Measurements from ENCODE around the gene RTN1. TPM values are rescaled to one million over a fixed set of nuclear protein-coding genes. Genes with fewer than 3 reads are reported as not detected.

Gene RTN1
- total RNA-seq, 2 donors from 2014 or later = 12.5 to 13.1 TPM

GRCh38 chr14:59863806-59864525 is 6.6 kb downstream of the RTN1 start:
- intact Hi-C loops (cut with DNase I) = no loop called here

GRCh38 chr14:59857328-59857727 is 13.2 kb downstream of the RTN1 start:
- no peak for DNase-seq (ENCODE audit: low spot score)
- intact Hi-C loops (cut with DNase I) = no loop called here

More at GRCh38 chr14:59863806-59864525, 6.6 kb downstream of the RTN1 start:
- no peak for DNase-seq (ENCODE audit: low spot score)

GRCh38 chr14:59852350-59852749 is 18.2 kb downstream of the RTN1 start:
- intact Hi-C loops (cut with DNase I) = no loop called here
- no peak for DNase-seq (ENCODE audit: low spot score)

- intact Hi-C loops (cut with DNase I) = no loop called here
- no peak for DNase-seq (ENCODE audit: low spot score)
Measured at GRCh38 chr14:59850458-59850857, 20.1 kb downstream of the RTN1 start.

GRCh38 chr14:59849411-59850130 is 21.0 kb downstream of the RTN1 start:
- DNase-seq (ENCODE audit: low spot score) = no peak
- intact Hi-C loops (cut with DNase I) = no loop called here

GRCh38 chr14:59848671-59849070 is 21.9 kb downstream of the RTN1 start:
- intact Hi-C loops (cut with DNase I) = no loop called here
- no peak for DNase-seq (ENCODE audit: low spot score)

- intact Hi-C loops (cut with DNase I) = no loop called here
- DNase-seq (ENCODE audit: low spot score) = no peak
Measured at GRCh38 chr14:59847711-59848110, 22.9 kb downstream of the RTN1 start.

- no peak for DNase-seq (ENCODE audit: low spot score)
- intact Hi-C loops (cut with DNase I) = no loop called here
Measured at GRCh38 chr14:59846595-59846994, 24.0 kb downstream of the RTN1 start.

- no peak for DNase-seq (ENCODE audit: low spot score)
- intact Hi-C loops (cut with DNase I) = no loop called here
Measured at GRCh38 chr14:59845245-59845644, 25.3 kb downstream of the RTN1 start.

GRCh38 chr14:59844186-59844812 is 26.3 kb downstream of the RTN1 start:
- DNase-seq (ENCODE audit: low spot score) = no peak
- intact Hi-C loops (cut with DNase I) = no loop called here

- no peak for DNase-seq (ENCODE audit: low spot score)
- intact Hi-C loops (cut with DNase I) = no loop called here
Measured at GRCh38 chr14:59836116-59836515, 34.5 kb downstream of the RTN1 start.

GRCh38 chr14:59832653-59833294 is 37.8 kb downstream of the RTN1 start:
- intact Hi-C loops (cut with DNase I) = no loop called here
- no peak for DNase-seq (ENCODE audit: low spot score)

GRCh38 chr14:59831121-59831730 is 39.4 kb downstream of the RTN1 start:
- intact Hi-C loops (cut with DNase I) = no loop called here
- no peak for DNase-seq (ENCODE audit: low spot score)

GRCh38 chr14:59830338-59830734 is 40.2 kb downstream of the RTN1 start:
- DNase-seq (ENCODE audit: low spot score) = no peak

GRCh38 chr14:59829469-59830337 is 40.9 kb downstream of the RTN1 start:
- intact Hi-C loops (cut with DNase I) = no loop called here

More at GRCh38 chr14:59830338-59830734, 40.2 kb downstream of the RTN1 start:
- intact Hi-C loops (cut with DNase I) = no loop called here

GRCh38 chr14:59828276-59828675 is 42.3 kb downstream of the RTN1 start:
- DNase-seq (ENCODE audit: low spot score) = no peak

More at GRCh38 chr14:59829469-59830337, 40.9 kb downstream of the RTN1 start:
- no peak for DNase-seq (ENCODE audit: low spot score)

GRCh38 chr14:59827401-59827800 is 43.2 kb downstream of the RTN1 start:
- intact Hi-C loops (cut with DNase I) = no loop called here
- no peak for DNase-seq (ENCODE audit: low spot score)

More at GRCh38 chr14:59828276-59828675, 42.3 kb downstream of the RTN1 start:
- intact Hi-C loops (cut with DNase I) = no loop called here

- DNase-seq (ENCODE audit: low spot score) = no peak
- intact Hi-C loops (cut with DNase I) = no loop called here
Measured at GRCh38 chr14:59826150-59826549, 44.4 kb downstream of the RTN1 start.

GRCh38 chr14:59823179-59823578 is 47.4 kb downstream of the RTN1 start:
- intact Hi-C loops (cut with DNase I) = no loop called here
- no peak for DNase-seq (ENCODE audit: low spot score)

Measured in posterior vena cava (tissue), 2 donors.